Stimulated activated CD4-positive, alpha-beta T cell treated with anti-CD3 and anti-CD28 coated beads, TNF-alpha, amount 100 ng/mL, for 1 hour (primary cell): ENCODE measurements around the gene PLCB1.
A peak's percentile ranks its signal among the peaks of the same experiment; 100 is the strongest.
"Not testable (repeated sequence)": the region's sequence is repeated elsewhere in the genome, so short reads cannot be mapped to it uniquely, and the experiment has no call there.

Experiments used
- DNase-seq, 3 donors: peaks; one replicate each; pipeline ENCODE4 v3.0.0-alpha.2; 2020; ENCODE audit warnings: low read depth in 3 of 3, low spot score in 1 of 3

PLCB1 gene

DNA sequence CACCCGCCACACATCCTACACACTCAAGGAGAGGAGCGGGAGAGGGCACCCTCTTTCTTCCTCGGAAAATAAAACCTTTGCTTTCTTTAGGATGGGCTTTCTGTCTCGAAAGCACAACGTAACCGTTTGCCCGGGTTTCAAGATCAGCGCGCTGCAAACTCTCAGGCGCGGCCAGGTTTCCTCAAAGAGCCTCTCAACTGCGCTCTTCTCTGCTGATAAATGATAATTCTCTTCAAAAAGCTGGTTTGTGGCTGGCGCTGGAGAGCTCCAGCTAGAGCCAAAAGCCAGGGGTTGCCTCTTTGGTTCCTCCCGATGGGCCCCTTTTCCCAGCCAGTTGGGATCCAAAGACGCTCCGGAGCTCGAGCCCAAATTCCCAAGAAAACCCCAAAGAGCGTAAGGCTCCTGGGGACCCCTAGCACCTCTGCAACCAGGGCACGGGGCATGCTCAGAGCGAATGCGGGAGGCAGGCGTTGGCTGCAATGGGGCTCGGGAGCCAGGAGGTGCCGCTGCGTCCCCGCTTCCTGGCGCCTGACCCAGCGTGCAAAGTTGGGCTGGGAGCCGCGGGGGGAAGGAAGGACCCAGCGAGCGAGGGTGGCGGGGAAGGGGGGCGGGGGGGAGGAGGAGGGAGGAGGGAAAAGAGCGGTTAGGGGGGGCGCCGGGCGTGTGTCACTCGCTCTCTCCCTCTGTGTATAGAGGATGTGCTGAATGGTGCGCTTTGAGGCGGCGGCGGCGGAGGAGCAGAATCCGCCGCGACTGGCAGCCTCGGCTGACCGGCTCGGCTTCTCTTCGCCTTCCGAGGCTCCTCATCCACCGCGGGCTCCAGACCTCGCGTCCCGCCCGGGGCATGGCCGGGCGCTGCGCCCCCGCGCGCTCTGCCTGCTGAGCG, at the start of gene PLCB1:
Gene PLCB1, plus strand, starts transcription at position 669 of the 886 bp plus-strand sequence. CDS start 386 bp downstream, outside the sequence.
- DNase-seq = peak; percentile 44 to 60 (median 51)

DNA sequence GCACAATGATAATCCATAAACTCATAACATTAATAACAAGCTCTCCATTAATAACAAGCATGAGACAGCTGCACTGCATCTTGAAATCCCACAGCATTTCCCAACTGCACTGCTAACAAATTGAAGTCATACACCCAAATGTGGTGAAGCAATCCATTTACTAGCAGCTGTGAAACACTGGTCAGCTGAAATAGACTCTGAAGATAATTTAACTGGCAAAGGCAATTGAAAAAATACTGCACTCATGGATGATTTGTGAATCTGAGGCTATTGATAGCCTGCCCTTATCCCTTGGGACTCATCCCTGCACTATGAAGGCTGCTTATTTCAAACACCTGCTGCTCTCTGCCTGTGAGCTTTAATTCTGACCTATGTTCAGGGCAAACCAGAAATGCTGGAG, 49.1 kb upstream of the PLCB1 start:
- DNase-seq = no peak

DNA sequence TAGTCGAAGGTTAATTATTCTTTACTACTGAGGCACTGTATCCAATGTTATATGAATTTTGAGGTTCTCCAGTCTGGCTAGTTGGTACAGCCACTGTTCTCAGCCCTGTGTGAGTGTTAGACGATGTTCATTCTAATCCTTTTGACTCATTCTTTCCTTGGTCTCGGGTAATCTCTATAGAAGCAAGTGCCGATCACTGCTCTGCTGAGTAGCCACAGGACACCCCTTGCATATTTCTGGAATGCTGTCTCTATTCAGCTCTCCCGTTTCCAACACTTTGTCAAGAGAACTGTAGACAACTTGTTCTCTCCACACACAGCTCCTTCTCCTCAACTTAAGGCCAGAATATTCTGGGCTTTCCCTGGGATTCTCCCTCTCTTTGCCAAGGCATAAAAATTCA, 42.4 kb upstream of the PLCB1 start:
- no peak for DNase-seq

DNA sequence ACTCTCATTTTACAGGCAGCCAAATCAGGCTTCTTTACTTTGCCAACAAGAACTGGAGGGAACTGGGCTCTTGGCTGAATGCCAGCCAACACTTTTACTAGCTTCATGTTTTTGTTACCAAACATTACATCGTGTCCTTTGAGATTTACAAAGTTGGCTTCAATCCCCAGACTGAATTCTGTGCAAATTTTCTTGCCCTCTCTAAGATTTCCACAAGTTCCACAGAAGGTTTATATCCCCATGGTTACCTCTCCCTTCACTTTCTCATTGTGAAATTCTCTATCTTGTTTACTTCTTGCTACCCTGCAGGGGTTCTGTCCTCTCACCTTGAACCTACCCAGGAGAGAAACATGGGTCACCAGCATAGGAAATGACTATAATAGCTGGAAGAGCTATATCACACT, 37.6 kb upstream of the PLCB1 start:
- no peak for DNase-seq

DNA sequence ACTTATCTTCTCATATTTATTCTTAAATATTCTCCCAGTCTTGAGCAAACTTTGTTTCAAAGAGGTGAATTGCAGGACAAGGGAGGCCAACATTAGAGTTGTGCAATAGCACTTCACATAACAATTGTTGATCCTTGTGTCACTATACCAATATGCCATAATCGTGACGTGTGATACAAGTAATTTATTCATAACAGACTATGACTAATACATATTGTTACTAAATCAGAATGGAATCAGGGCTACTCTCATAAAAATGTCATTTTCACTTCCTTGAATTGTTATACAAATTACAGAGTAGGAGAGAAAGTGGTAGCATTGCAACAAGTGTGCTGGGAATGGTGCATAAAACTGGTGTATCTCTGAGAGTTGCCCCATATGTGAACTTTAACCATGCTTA, 37.2 kb upstream of the PLCB1 start:
- no peak for DNase-seq

DNA sequence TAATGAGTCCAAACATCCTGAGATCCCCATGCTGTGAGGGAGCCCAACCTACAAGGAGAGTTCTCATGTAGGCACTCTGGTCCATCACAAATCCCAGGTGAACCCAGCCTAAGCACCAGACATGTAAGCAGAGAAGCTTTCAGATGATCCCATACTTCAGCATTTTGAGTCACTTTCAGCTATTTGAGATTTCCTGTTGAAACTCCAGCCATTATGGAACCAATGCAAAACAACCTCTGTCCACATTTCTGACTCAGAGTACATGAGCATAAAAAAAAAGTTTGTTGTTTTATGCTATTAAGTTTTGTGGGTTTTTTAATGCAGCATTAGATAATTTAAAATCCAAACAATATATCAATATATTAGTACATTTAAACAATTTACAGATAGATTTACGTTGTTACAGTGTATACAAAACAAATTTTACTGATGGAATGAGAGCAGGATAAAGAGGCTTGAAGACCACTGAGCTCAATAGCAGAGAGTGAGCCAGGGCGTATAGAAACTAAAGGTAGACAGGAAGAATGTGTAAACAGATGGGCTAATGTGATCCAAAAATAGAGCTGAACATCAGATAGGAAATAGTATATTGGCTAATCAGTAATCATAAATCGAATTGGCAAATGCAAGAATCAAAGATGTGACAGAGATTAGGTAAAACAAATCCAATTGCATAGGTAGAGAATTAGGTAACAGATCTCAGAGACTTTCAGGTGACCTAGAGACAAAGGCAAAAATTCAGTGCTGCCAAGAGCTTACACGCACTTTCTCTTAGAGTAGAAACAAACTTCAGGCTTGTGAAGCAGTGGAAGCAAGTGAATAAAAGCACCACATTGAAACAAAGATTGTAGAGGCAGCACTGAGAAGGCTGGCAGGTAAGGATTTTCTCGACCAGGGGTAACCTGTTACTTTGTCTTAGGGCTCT, 36.2 kb upstream of the PLCB1 start:
- no peak for DNase-seq

DNA sequence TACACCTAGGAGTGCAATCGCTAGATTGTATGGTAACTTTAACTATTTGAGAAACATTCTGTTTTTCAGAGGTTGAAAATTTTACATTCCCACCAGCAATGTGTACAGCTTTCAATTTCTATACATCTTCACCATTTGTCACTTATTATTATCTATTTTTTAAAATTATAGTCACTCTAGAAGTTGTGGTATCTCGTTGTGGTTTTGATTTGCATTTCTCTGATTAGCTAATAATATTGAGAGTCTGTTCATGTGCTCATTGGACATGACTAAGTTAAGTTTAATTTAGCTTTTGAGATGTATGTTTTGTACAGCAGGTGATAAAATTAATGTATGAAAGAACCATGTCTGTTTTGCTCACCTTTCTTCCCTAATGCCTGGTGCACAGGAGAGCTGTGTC, 34.8 kb upstream of the PLCB1 start:
- DNase-seq = no peak

DNA sequence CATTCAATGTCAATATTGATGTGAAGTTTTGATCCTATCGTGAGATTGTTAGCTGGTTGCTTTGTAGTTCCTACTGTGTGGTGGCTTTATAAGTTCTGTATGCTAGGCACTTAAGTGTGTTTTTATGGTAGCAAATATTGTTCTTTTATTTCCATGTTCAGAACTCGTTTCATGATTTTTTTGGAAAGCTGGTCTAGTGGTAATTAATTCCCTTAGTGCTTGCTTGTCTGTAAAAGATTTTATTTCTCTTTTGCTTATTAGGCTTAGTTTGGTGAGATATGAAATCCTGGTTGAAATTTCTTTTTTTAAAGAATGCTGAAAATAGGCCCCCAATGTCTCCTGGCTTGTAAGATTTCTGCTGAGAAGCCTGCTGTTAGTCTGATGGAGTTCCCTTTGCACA, 27.8 kb upstream of the PLCB1 start:
- DNase-seq = no peak

DNA sequence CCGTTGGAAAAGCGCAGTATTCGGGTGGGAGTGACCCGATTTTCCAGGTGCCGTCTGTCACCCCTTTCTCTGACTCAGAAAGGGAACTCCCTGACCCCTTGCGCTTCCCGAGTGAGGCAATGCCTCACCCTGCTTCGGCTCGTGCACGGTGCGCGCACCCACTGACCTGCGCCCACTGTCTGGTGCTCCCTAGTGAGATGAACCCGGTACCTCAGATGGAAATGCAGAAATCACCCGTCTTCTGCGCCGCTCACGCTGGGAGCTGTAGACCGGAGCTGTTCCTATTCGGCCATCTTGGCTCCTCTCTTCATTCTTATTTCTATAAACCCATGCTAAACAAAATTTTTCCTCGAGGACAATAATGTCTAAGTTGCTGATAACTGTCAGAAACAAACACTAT, 17.5 kb upstream of the PLCB1 start:
- not testable (repeated sequence) for DNase-seq

DNA sequence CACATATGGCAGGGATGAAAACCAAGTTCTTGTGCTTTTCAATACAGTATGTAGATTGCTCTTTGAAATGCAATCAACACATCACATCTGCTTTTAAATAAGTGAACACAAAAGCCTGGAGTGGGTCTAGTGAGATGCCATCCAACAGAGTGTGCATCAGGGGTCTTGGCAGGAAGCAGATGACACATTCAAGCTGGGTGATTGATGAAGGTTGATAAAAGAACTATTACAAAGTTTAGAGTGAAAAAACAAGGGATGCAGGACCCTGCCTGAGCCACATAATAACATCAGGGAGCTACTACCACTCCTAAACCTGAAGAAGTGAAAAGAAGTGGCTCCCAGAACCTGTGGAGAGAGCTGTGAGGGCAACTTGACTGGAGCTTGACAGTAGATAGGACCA, 16.6 kb upstream of the PLCB1 start:
- no peak for DNase-seq

DNA sequence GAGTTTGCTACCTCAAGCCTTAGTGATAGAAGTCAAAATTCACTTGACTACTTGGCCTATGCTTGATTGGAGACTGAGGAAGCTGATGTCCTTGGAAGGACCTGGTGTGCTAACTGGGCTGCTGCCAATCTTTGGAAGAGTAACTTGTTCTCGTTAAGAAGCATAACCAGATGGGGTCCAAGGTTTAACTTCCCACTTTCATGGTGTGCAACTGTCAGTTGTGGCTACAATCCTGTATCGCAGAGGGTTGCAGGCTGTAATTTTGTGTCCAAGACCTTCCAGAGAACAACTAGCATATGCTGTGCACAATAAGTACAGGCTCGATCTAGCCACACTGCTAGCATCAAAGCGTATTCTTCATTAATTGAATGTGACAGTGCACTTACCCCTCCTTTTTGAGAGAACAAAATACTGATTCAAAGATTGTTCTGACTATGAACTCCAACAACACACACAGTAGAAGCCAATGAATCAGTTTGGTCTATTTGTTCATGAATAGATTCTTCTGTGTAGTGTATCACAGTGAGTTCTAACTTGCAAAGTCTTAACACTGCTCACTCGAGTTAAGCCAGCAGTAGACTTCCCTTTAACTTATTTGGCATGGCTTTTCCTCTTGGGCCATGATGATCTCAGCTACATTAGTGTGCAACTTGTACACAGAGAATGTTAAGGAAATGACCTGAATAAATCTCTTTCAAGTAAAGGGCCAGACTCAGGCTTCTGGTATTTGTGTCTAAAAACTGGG, 15.8 kb upstream of the PLCB1 start:
- DNase-seq = no peak

DNA sequence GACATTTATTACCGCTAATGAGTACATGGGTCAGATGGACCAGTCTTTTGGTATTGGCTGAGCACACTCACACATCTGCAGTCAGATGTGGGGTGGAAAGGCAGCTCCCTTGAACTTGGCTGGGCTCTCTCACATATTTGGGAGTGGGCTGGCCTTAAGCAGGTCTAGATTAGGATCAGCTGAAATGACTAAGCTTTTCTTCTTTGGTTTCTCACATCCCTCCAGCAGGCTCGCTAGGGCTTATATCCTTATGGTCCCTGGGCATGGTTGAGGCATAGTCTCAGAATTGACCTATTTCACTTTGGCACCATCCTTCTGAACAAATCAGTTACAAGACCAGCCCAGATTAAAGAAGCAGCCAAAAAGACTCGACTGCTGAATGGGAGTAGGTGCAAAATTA, 14.4 kb upstream of the PLCB1 start:
- no peak for DNase-seq

DNA sequence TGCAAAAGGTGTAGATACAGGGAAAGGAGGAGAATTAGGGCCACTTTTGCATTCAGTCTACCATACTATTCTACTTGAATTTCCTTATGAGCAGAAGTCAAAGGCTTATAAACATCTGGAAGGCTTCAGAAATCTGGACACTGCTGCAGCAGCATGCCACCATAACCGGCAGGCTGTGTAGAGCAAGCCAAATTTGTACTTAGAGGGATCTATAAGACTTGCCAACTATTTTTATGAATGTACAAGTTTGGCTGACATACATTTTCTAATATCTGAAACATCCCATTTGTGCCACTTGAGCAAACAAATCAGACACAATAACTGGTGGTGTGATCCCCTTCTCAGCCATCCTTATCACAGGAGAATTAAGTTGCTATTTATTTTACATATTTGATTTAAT, 14.0 kb upstream of the PLCB1 start:
- DNase-seq = no peak

DNA sequence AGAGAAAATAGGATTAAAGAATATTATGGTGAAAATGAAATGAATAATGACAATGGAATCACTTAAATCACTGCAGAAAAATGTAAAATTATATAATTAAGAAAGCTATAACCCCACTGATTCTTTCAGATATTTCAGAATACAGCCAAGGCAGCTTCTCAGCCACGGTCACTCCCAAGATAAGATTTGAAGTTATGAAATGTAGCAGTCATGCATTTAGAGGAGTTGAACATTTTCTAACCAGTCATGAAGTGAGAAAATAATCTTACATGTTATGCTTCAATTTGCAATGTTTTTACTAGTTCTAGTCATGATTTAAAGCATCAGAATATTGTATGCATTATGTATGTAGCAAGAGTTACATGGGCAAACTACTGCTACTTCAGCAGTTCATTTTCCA, 13.3 kb upstream of the PLCB1 start:
- no peak for DNase-seq

DNA sequence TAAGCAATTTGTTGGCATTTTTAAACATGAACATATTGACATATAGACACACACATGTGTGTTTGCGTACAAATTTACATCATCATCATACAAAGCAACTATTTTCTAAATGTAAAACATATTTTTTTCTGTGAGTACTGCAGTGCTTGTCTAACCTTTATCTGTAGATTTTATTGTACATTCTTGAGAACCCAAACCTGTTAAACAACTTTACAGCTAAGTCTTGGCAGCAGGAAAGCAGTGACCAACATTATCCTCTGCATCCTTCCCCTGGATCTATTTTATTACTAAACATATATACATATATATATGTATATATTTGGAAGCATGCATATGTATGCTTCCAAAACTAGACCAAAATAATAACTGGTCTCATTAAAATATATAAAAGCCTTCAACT, 10.4 kb upstream of the PLCB1 start:
- no peak for DNase-seq

DNA sequence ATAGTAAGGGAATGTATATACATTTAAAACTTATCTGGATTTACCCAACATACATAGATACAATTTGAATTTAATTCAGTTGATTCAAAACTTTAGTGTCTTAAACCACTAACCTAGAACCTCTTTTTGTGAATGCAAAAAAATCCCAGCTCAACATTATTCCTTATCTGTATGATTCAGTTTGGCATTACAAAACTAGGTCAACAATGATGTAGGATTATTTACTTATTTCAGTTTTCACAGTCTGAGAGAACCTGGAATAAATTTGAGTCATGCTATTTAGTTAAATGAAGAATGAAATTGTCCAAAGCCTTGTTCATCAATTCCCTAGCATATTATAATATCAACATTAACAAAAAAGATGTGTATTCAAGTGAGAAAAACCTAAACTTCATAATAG, 7.4 kb upstream of the PLCB1 start:
- no peak for DNase-seq

DNA sequence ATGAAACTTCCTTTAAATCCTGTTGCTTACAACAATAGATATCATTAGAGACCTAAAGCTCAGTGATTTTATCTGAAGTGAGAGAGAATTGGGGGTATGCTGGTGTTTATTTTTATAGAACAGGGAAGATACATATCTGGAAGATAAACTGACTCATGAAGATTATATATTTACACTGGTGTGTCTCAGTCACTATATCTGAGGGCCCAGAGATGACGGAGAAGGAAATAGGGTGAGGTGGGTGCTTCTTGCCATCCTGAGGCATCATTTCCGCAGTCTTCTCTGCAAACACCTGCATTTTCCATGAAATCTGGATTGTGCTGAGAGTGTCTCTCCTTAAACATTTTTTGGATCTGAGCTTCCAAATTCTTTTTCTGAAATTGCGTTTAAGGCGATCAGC, 5.9 kb upstream of the PLCB1 start:
- DNase-seq = no peak

DNA sequence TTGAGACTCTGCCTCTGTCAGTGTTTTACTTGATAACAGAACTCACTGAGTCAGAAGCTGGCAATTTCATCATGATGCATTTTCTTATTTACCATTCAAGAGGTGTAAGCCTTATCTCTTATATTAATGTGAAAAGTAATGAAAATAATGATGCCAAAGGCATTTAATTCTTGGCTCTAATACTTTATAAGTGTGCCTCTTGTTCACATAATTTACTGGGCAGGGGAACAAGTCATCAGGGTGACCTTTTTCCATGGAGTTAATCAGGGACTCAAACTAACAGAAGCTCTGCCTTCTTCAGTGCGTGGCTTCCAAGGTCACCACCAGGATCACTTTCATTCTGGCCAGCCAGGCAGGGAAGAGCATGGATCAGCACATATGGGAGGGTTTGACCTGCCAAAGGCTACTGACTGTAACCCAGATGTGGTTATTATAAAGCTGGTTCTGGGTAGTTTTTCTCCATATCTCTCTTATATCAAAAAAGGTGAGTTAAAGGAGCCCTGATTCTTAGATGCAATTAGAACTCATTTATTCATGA, 5.2 kb upstream of the PLCB1 start:
- no peak for DNase-seq

DNA sequence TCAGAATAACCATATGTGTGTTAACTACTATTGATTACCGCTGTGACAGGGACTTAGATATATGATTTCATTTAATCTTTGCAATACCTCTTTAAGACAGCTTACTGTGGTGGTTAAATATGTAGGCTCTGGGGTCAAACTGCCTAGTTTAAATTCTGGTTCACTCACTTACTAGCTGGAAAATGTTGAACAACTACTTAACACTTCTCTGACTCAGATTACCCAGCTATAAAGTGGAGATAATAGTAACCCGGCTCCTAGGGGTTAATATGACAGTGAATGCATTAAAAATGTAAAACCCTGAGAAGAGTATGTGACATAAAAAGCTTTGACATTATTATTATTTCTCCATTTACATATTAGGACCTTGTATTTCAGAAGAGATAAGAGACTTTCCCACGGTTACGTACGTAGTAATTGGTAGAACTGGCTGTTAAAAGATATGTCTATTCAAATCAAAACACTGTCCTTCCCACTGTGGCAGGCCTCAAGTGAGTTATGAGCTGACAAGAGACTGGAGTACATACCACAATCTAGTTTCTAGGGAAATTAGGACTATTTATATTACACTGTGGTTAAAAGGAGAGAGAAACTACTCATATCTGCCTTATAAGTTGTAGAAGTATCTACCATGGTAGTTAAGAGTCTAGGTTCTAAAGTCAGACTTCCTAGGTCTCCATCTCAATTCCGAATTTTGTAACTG, 4.4 kb upstream of the PLCB1 start:
- DNase-seq = no peak

DNA sequence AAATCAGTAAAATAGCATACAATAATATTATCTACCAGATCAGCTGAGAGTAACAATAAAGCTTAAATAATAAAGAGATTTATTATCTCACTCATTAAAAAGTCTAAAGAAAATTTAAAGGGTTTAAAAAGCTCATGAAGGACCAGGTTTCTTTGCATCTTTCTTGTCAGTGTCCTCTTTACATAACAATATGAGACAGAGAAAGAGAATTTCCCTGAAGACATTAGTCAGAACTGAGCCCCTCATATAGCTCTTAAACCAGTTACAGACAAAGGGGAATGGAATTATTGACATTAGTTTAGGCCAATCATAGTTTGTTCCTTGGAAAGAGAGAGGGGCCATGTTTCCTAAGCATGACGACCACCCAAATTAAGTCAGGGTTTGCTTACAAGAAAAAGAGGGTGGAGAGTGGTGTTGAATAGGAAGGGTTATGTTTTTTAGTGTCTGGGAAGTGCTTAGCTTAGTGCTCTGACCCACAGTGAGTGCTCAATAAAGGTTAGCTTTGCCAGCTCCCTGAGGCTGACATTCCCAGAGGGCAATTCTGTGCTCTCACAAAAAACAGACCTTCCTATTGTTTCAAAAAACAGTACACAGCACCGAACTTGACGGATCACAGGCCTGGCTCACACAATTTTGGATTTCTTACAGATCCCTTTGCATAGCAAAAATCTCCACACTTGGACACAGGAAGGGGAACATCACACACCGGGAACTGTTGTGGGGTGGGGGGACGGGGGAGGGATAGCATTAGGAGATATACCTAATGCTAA, 3.6 kb upstream of the PLCB1 start:
- no peak for DNase-seq
